NCI-H2029 (cell line): ENCODE results near the gene NFIA.

Source experiments
- DNase-seq: peaks from one replicate; lab custom pipeline; 2025; lab: John Stamatoyannopoulos, UW

NFIA gene

GRCh38 chr1:61334718-61335589 is 252.6 kb downstream of the NFIA start:
- no peak for DNase-seq

- no peak for DNase-seq
These were observed 254.7 kb downstream of the NFIA start for GRCh38 chr1:61337037-61337436.

- no peak for DNase-seq
These were observed 255.1 kb downstream of the NFIA start for GRCh38 chr1:61337441-61337951.

- DNase-seq = peak; percentile 92
These were observed 255.9 kb downstream of the NFIA start for GRCh38 chr1:61337981-61338848.

- no peak for DNase-seq
These were observed 256.5 kb downstream of the NFIA start for GRCh38 chr1:61338899-61339298.

GRCh38 chr1:61341426-61341825 is 259.1 kb downstream of the NFIA start:
- no peak for DNase-seq

GRCh38 chr1:61343734-61344420 is 261.5 kb downstream of the NFIA start:
- DNase-seq = no peak

GRCh38 chr1:61344696-61345095 is 262.3 kb downstream of the NFIA start:
- no peak for DNase-seq

- no peak for DNase-seq
These were observed 265.8 kb downstream of the NFIA start for GRCh38 chr1:61348025-61348665.

GRCh38 chr1:61352845-61353435 is 270.6 kb downstream of the NFIA start:
- DNase-seq = no peak

- no peak for DNase-seq
These were observed 271.5 kb downstream of the NFIA start for GRCh38 chr1:61353797-61354406.

- no peak for DNase-seq
These were observed 273.7 kb downstream of the NFIA start for GRCh38 chr1:61356016-61356415.

- no peak for DNase-seq
These were observed 274.6 kb downstream of the NFIA start for GRCh38 chr1:61356995-61357394.

GRCh38 chr1:61357539-61357938 is 275.2 kb downstream of the NFIA start:
- no peak for DNase-seq

- DNase-seq = no peak
These were observed 276.6 kb downstream of the NFIA start for GRCh38 chr1:61358770-61359455.

- DNase-seq = no peak
These were observed 279.6 kb downstream of the NFIA start for GRCh38 chr1:61361931-61362330.

- DNase-seq = no peak
These were observed 280.0 kb downstream of the NFIA start for GRCh38 chr1:61362351-61362750.

- no peak for DNase-seq
These were observed 286.0 kb downstream of the NFIA start for GRCh38 chr1:61368366-61368765.

- no peak for DNase-seq
These were observed 286.5 kb downstream of the NFIA start for GRCh38 chr1:61368876-61369275.
